Measurements from ENCODE around the gene SLC9A9.

GRCh38 chr3:143529018-143529478 is 319.2 kb downstream of the SLC9A9 start:
- TF ChIP-seq RAD21 (conservative IDR thresholded peaks at IDR 0.05) (no peak), POLR2AphosphoS5 (IDR thresholded peaks at IDR 0.05) (no peak), EZH2 (IDR thresholded peaks at IDR 0.05; ENCODE audit: borderline replicate concordance, insufficient read depth, low read length, poor library complexity, severe bottlenecking) (no peak), EP300 (conservative IDR thresholded peaks at IDR 0.05; ENCODE audit: poor library complexity, severe bottlenecking) (no peak), TAF1 (IDR thresholded peaks at IDR 0.05; ENCODE audit: low read depth) (no peak), MXI1 (conservative IDR thresholded peaks at IDR 0.05; ENCODE audit: poor library complexity, severe bottlenecking) (no peak), REST (IDR thresholded peaks at IDR 0.05; ENCODE audit: borderline replicate concordance) (no peak)
- TF ChIP-seq, protein P1, sequence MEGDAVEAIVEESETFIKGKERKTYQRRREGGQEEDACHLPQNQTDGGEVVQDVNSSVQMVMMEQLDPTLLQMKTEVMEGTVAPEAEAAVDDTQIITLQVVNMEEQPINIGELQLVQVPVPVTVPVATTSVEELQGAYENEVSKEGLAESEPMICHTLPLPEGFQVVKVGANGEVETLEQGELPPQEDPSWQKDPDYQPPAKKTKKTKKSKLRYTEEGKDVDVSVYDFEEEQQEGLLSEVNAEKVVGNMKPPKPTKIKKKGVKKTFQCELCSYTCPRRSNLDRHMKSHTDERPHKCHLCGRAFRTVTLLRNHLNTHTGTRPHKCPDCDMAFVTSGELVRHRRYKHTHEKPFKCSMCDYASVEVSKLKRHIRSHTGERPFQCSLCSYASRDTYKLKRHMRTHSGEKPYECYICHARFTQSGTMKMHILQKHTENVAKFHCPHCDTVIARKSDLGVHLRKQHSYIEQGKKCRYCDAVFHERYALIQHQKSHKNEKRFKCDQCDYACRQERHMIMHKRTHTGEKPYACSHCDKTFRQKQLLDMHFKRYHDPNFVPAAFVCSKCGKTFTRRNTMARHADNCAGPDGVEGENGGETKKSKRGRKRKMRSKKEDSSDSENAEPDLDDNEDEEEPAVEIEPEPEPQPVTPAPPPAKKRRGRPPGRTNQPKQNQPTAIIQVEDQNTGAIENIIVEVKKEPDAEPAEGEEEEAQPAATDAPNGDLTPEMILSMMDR (IDR thresholded peaks at IDR 0.05; ENCODE audit: poor library complexity, severe bottlenecking) = no peak
